Activated naive CD4-positive, alpha-beta T cell treated with anti-CD3 and anti-CD28 coated beads for 36 hours (primary cell): ENCODE results near the gene RYK. TPM values are rescaled to one million over a fixed set of nuclear protein-coding genes. Genes with fewer than 3 reads are reported as not detected.
A peak's percentile ranks its signal among the peaks of the same experiment; 100 is the strongest.
"Not testable (repeated sequence)": the region's sequence is repeated elsewhere in the genome, so short reads cannot be mapped to it uniquely, and the experiment has no call there.

Source experiments
- CTCF ChIA-PET: fragments of 350-600 bp; sonication (Branson Sonifier 250); formaldehyde crosslinking; loops from one replicate; lab custom pipeline; 2021; ENCODE audit warnings: antibody characterized with exemption; lab: Charles Lee
- DNase-seq: peaks from one replicate; pipeline ENCODE4 v3.0.0-alpha.2; 2020
- H3K27ac Mint-ChIP-seq: one replicate; pipeline ENCODE4 v1.8.0; 2021; ENCODE audit warnings: mild to moderate bottlenecking, mixed read lengths
- H3K27me3 Mint-ChIP-seq: one replicate; pipeline ENCODE4 v1.8.0; 2021; ENCODE audit warnings: low read depth, mixed read lengths
- H3K36me3 Mint-ChIP-seq: one replicate; pipeline ENCODE4 v1.8.0; 2021; ENCODE audit warnings: low read depth, mixed read lengths
- H3K4me1 Mint-ChIP-seq: one replicate; pipeline ENCODE4 v1.8.0; 2021; ENCODE audit warnings: low read depth, mixed read lengths
- H3K4me3 Mint-ChIP-seq: one replicate; pipeline ENCODE4 v1.8.0; 2021; ENCODE audit warnings: mild to moderate bottlenecking, moderate library complexity, mixed read lengths
- H3K9me3 Mint-ChIP-seq: one replicate; pipeline ENCODE4 v1.8.0; 2021; ENCODE audit warnings: mixed read lengths
- intact Hi-C: fragments of 100-400 bp; cut with micrococcal nuclease; formaldehyde crosslinking; loops from one replicate; pipeline ENCODE4 v1.15.1; 2023
- total RNA-seq, 2 experiments: library from RNA; stranded (reverse); gene quantifications; one replicate each; pipeline ENCODE4 v1.2.3, GENCODE V29; 2021

Gene RYK
- total RNA-seq, 2 experiments from 2014 or later, result 19.5 to 19.7 TPM

DNA sequence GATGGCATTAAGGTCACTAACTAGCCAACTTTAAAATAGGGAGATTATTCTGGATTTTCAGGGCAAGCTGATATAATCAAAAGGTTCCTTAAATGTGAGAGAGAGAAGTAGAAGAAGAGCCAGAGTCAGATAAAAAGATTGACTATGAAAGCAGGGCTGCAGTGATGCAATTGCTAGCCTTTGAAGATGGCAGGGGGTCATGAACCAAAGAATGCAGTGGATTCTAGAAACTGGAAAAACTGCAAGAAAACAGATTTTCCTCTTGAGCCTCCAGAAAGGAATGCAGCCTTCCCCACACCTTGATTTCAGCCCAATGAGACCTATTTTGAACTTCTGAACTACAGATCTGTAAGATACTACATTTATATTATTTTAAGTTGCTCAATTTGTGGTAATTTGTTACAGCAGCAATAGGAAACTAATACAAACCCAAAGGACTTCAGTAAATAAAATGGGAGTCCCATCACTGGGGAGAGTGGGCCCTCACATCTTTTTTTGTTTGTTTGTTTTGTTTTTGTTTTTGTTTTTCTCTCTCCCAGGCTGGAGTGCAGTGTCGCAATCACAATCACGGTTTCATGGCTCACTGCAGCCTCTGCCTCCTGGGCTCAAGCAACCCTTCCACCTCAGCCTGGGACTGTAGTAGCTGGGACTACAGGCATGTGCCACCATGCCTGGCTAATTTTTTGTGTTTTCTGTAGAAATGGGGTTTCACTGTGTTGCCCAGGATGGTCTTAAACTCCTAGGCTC lies 31.4 kb upstream of the RYK start:
- Mint-ChIP-seq H3K9me3 (no peaks in the 10 kb centered on the region), H3K4me1 (no peaks in the 10 kb centered on the region), H3K27me3 (peaks cover 7% of the 10 kb centered on the region), H3K4me3 (no peak overlapping the region), H3K36me3 (no peaks in the 10 kb centered on the region), H3K27ac (no peak overlapping the region)
- DNase-seq, result no peak
- CTCF ChIA-PET, result interaction anchor here (0.6 kb wide), 1 partner anchor 178 kb away, joined by 4 read pairs; no protein-coding TSS in a partner anchor
- intact Hi-C loops, result no loop called here

DNA sequence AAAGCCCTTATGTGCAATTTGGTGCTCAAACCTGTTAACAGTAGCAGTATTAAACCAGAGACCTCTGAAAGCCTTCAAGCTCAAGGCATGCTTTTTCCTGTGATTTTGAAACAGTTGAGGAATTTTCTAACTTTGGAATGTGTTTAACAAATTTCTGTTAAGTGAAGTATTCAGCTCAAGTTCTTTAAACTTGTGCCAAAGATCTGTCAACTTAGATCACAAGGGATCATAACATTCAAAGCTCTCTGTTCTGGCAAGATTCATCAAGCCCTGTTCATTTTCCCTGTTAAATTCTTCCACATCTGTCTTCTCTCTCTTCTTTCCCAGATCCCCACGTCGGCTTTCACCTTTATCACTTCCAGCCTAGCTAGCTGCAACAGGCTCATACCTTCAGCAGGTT lies 28.8 kb upstream of the RYK start:
- Mint-ChIP-seq H3K9me3 (no peaks in the 10 kb centered on the region), H3K36me3 (no peaks in the 10 kb centered on the region), H3K27ac (no peak overlapping the region), H3K27me3 (peaks cover 20% of the 10 kb centered on the region), H3K4me1 (no peaks in the 10 kb centered on the region), H3K4me3 (no peak overlapping the region)
- CTCF ChIA-PET, result interaction anchor here (0.7 kb wide), 1 partner anchor 67 kb away, joined by 3 read pairs; no protein-coding TSS in a partner anchor
- intact Hi-C loops, result no loop called here
- no peak for DNase-seq

DNA sequence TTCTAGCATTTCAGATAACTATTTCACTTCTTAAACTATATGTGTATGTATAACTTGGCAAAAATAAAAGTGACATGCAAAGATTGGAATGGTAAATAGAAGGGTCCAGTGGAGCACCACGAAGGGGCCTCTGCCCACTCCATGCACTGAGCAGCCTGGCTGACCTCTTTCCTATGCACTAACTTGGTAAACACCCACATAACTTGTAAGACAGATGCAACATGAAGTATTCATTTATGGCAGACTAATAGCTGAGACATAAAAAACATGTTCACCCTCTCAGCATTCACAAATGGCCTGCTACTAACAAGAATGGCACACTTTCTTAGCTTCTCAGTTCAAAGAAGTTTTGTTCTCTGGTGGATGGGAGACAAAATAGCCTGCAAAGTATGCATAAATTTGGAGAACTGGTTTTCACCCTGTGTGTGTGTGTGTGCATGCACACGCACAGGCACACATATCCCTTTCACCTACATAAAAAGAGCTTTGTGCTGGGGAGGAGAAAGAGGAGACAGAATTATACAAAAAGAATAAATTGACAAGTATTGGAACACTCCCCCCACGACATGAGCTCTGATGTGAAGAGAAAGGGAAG lies 26.5 kb upstream of the RYK start:
- Mint-ChIP-seq H3K4me1 (no peaks in the 10 kb centered on the region), H3K36me3 (no peaks in the 10 kb centered on the region), H3K27ac (no peak overlapping the region), H3K4me3 (no peak overlapping the region), H3K9me3 (no peaks in the 10 kb centered on the region), H3K27me3 (peaks cover 29% of the 10 kb centered on the region)
- intact Hi-C loops, result no loop called here
- no peak for DNase-seq
- CTCF ChIA-PET, result no interaction called here

DNA sequence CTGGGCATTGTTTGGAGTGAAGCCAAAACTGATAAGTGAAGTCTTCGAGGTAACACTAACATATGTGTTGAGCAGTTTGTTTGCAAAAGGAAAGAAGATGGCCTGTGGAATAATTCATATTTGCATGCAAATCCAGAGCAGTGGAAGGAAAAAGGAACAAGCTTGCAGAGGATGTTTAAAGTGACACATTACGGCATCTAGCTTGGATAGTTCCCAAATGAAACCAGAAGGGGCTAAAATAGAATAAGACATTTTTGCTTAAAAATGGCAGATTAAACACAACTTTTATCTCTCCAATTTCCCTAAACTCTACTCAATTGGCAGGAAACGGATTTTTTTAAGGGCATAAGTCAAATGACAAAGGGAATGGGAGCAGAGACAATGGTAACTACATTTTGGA lies 25.4 kb upstream of the RYK start:
- no peaks in the 10 kb centered on the region for H3K9me3 Mint-ChIP-seq
- H3K4me1 Mint-ChIP-seq, result no peaks in the 10 kb centered on the region
- no peak overlapping the region for H3K27ac Mint-ChIP-seq
- H3K27me3 Mint-ChIP-seq, result peaks cover 27% of the 10 kb centered on the region
- H3K4me3 Mint-ChIP-seq, result no peak overlapping the region
- no peaks in the 10 kb centered on the region for H3K36me3 Mint-ChIP-seq
- CTCF ChIA-PET, result no interaction called here
- DNase-seq, result no peak
- intact Hi-C loops, result no loop called here

DNA sequence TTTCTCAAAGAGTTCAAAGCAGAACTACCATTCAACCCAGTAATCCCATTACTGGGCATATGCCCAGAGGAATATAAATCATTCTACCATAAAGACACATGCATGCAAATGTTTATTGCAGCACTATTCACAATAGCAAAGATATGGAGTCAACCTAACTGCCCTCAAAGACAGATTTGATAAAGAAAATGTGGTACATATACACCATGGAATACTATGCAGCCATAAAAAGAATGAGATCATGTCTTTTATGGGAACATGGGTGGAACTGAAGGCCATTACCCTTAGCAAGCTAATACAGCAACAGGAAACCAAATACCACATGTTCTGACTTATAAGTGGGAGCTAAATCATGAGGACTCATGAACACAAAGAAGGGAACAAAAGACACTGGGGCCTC lies 24.5 kb upstream of the RYK start:
- H3K9me3 Mint-ChIP-seq, intact Hi-C loops, H3K36me3 Mint-ChIP-seq, DNase-seq, H3K27ac Mint-ChIP-seq, H3K4me3 Mint-ChIP-seq, CTCF ChIA-PET, H3K4me1 Mint-ChIP-seq: not testable (repeated sequence)
- peaks cover 27% of the 10 kb centered on the region for H3K27me3 Mint-ChIP-seq

DNA sequence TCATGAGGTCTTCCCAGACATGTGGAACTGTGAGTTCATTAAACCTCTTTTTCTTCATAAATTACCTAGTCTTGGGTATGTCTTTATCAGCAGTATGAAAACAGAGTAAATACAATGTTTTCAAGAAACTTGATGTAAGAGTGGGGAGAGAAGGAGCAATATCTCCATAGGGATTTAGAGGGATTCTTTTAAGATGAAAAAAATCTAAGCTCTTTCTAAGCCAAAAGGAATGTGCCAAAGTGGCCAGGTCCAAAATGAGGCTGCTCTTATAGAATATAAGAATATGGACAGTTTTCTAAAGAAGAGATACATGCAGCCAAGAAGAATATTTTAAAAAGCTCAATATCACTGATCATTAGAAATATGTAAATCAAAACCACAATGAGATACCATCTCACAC lies 23.9 kb upstream of the RYK start:
- no peaks in the 10 kb centered on the region for H3K4me1 Mint-ChIP-seq
- intact Hi-C loops, result no loop called here
- H3K27ac Mint-ChIP-seq, result no peak overlapping the region
- H3K27me3 Mint-ChIP-seq, result peaks cover 27% of the 10 kb centered on the region
- CTCF ChIA-PET, result no interaction called here
- no peak overlapping the region for H3K4me3 Mint-ChIP-seq
- DNase-seq, result no peak
- no peaks in the 10 kb centered on the region for H3K9me3 Mint-ChIP-seq
- H3K36me3 Mint-ChIP-seq, result no peaks in the 10 kb centered on the region

DNA sequence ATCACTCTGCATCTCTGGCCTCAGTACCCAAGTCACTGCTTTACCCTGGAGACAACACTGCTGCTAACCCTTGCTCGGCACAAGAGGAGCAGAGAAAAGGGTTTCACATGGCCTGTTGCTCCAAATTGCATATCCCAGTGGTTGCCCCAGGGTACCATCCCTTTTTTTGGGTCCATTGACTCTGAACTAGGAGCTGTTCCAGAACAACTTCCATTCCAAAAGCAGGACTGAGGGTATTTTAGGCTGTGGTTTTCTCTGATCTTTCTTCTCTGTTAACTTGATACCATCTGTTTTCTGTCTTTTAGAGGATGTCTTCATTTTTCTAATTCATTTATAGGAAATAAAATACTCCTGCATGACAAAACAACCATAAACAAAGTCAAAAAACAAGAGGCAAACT lies 17.3 kb upstream of the RYK start:
- CTCF ChIA-PET, result interaction anchor here (0.6 kb wide), 1 partner anchor 1228 kb away, joined by 4 read pairs; no protein-coding TSS in a partner anchor
- Mint-ChIP-seq H3K27ac (no peak overlapping the region), H3K9me3 (no peaks in the 10 kb centered on the region), H3K36me3 (no peaks in the 10 kb centered on the region), H3K4me3 (no peak overlapping the region), H3K4me1 (peaks cover 7% of the 10 kb centered on the region), H3K27me3 (peaks cover 18% of the 10 kb centered on the region)
- intact Hi-C loops, result no loop called here
- no peak for DNase-seq

DNA sequence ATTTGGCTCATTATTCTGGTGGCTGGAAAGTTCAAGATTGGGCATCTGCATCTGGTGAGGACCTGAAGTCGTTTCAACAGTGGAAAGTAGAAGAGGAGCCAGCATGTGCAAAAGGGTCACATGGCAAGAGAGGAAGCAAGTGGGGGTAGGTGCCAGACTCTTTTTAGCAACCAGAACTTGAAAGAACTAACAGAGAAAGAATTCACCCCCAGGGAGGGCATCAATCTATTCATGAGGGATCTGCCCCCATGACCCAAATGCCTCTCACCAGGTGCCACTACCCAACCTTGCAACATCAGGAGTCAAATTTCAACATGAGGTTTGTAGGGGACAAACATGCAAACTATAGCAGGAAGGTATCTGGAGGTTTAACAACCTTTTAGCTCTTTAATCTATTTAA lies 10.3 kb upstream of the RYK start:
- no peaks in the 10 kb centered on the region for H3K9me3 Mint-ChIP-seq
- H3K27ac Mint-ChIP-seq, result no peak overlapping the region
- intact Hi-C loops, result no loop called here
- no peak overlapping the region for H3K4me3 Mint-ChIP-seq
- CTCF ChIA-PET, result no interaction called here
- H3K36me3 Mint-ChIP-seq, result no peaks in the 10 kb centered on the region
- H3K4me1 Mint-ChIP-seq, result peaks cover 14% of the 10 kb centered on the region
- peaks cover 10% of the 10 kb centered on the region for H3K27me3 Mint-ChIP-seq
- DNase-seq, result no peak

DNA sequence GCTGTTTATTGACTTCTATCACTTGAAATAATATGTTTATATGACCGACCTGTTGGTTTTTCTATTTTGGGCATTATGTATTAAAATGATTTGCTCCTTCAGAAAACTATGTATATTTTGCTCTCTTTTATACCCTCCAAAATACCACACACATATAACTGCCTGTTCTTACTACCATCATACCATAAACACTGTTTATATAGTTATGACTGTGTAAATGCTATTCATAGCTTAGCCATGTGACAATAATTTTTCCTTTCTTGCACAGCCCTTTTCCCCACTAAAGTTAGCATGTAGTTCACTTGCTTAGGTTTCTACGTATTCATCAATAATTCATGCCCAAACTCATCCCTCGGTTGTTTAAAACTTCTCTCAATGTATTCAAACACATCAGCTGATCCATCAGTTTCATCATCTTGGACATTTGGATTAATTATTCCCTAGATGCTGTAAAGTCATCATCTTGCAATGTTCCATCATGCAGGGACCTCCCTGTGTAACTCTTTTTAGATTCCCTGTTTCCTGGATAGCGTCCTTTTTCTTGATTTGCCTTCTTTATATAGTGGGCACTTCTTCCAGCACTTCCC lies 8.2 kb upstream of the RYK start:
- Mint-ChIP-seq H3K4me1 (peaks cover 16% of the 10 kb centered on the region), H3K36me3 (no peaks in the 10 kb centered on the region), H3K27ac (no peak overlapping the region), H3K27me3 (peaks cover 5% of the 10 kb centered on the region), H3K9me3 (no peaks in the 10 kb centered on the region), H3K4me3 (no peak overlapping the region)
- CTCF ChIA-PET, result interaction anchor here (0.8 kb wide), 1 partner anchor 47 kb away, joined by 3 read pairs; no protein-coding TSS in a partner anchor
- DNase-seq, result no peak
- intact Hi-C loops, result no loop called here

DNA sequence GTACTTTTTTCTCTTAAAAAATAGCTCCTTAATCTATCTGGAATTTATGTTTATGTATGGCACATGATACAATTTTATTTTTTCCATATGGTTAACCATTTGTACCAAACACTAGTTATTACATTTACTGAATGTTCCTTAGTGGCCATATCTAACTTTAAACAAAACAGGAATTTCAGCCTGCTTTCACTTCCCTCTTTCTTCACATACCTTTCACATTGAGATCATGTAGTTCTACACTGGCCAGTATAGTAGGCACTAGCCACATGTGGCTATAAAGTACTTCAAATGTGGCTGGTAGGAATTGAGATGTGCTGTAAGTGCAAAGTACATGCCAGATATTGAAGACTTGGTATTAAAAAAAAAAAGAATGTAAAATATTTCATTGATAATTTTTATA lies 4.7 kb upstream of the RYK start:
- CTCF ChIA-PET, result interaction anchor here (2.0 kb wide), 1 partner anchor 31 kb away, joined by 4 read pairs; no protein-coding TSS in a partner anchor
- Mint-ChIP-seq H3K4me3 (no peak overlapping the region), H3K27me3 (peaks cover 5% of the 10 kb centered on the region), H3K36me3 (no peaks in the 10 kb centered on the region), H3K4me1 (peaks cover 26% of the 10 kb centered on the region), H3K9me3 (no peaks in the 10 kb centered on the region), H3K27ac (no peak overlapping the region)
- intact Hi-C loops, result no loop called here
- DNase-seq, result no peak

DNA sequence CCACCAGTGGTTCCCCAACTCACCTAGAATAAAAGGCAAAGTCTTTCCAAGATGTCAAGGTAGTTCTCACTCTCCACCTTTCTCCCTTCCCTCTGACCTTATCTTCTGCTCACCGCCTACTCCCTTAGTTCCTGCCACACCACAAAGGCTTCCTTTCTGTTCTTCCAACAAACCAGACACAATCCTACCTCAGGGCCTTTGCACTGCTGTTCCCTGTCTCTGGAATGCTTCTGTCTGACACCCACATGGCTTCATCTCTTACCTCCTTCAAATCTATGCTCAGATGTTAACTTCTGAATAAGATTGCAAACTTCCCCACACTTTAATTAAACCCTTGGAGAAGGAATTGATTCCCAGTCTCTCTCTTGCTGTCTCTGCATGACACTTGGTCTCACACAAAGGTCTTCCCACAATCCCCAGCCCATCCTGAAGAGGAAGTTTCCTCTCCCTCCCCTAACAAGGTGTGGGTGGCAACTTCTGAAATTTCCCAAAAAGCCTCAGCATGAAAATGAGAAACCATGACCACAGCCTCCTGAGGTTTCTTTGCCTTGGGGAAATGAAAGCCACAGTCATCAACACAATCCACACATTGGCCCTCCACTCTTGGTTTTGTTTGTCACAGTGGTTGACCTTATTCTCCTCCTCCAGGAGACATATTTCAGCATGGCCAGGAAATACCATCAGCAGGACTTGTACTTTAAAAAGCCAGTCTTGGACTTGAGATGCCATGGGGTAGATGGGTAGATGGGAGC lies 3.0 kb upstream of the RYK start:
- Mint-ChIP-seq H3K4me3 (no peak overlapping the region), H3K4me1 (peaks cover 35% of the 10 kb centered on the region), H3K36me3 (peaks cover 3% of the 10 kb centered on the region), H3K27ac (no peak overlapping the region), H3K27me3 (peaks cover 5% of the 10 kb centered on the region), H3K9me3 (no peaks in the 10 kb centered on the region)
- DNase-seq, result peak; percentile 29
- CTCF ChIA-PET, result interaction anchor here (1.6 kb wide), 1 partner anchor 230 kb away, joined by 3 read pairs; no protein-coding TSS in a partner anchor
- intact Hi-C loops, result loop anchor here (5.0 kb wide), 1 partner anchor 1531 kb away; the partner anchor contains the start of gene NPHP3

DNA sequence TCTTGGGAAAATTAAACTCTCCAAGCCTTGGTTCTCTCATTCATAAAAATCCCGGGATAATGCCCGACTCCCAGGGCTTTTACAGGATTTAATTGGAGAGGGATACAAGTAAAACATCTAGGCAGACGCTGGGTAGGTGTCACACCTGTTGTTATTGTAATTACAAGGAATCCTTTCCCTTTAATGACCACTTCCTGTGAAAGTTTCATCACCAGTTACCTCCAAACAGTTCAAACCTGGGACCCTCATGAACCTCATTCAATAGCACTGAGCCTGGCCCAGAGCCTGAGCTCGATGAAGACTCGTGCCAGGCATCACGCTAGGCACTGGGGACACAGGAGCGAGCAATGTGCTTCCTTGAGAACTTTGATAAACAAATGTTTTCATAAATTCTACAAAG lies 2.1 kb upstream of the RYK start:
- Mint-ChIP-seq H3K36me3 (peaks cover 7% of the 10 kb centered on the region), H3K4me1 (peaks cover 44% of the 10 kb centered on the region), H3K27me3 (peaks cover 5% of the 10 kb centered on the region), H3K9me3 (no peaks in the 10 kb centered on the region), H3K4me3 (no peak overlapping the region), H3K27ac (no peak overlapping the region)
- no peak for DNase-seq
- CTCF ChIA-PET, result interaction anchor here (0.6 to 1.6 kb wide), 3 partner anchors 23 to 231 kb away, joined by 3 read pairs; no protein-coding TSS in a partner anchor
- intact Hi-C loops, result loop anchor here (5.0 kb wide), 1 partner anchor 1530 kb away; the partner anchor contains the start of gene NPHP3
